UCSD-AML1 (cell line): Measurements from ENCODE around the gene WHRN.

Experiments
- DNase-seq: peaks from one replicate; lab custom pipeline; 2025; ENCODE audit not compliant: unreplicated experiment; lab: John Stamatoyannopoulos, UW

Gene WHRN

DNA sequence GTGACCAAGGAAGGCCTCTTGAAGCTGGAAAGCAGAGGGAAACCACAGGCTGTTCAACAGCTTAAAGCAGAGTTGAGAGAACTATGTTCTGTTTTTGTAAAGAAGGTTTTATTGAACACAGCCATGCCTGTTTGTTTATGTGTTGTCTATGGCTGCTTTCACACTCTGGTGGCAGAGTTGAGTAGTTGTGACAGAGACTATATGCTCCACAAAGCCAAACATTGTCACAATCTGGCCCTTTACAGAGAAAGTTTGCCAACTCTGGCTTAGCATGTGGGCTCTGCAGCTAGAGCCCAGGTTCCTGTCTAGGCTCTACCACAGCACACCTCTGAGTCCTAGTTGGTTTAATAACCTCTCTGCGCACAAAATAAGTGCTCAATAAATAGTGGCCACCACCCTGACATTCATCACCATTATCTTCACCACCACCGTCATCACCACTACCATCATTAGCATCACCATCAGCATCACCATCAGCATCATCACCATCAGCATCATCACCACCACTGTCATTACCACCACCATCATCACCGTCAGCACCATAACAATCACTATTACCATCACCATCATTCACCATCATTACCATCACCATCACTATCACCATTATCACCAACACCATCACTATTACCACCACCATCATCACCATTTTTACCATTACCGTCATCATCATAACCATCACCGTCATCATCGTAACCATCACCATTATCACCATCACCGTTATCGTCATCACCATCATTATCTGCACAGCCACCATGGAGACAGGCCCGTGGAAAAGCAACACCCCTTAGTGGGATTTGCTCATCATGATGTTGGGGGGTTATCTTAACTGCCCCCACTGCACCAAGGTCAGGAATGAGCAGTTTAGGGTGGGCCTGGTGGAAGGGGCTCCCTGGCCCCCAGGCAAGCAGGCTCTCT is 135.8 kb downstream of the WHRN start:
- DNase-seq: no peak

- no peak for DNase-seq
Measured at GRCh38 chr9:114367772-114368569, 137.3 kb downstream of the WHRN start.

DNA sequence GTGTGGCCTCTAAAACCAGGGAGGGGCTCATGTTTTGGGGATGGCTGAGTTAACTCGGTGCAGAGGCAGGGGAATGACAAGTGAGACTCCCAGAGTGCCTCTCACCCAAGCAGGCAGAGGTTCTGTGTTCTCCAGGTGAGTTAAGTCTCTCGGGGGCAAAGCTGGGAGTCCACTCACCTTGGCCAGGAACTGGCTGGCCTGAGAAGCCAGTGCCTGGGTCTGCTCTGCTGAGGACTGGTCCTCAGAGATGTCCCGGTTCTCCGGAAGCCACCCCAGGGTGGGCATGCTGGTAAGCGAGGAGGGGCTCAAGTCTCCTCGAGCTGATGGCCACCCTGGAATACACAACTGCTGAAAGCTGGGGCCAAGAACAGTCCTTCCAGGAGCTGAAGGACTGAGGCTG is 137.9 kb downstream of the WHRN start:
- DNase-seq: no peak

DNA sequence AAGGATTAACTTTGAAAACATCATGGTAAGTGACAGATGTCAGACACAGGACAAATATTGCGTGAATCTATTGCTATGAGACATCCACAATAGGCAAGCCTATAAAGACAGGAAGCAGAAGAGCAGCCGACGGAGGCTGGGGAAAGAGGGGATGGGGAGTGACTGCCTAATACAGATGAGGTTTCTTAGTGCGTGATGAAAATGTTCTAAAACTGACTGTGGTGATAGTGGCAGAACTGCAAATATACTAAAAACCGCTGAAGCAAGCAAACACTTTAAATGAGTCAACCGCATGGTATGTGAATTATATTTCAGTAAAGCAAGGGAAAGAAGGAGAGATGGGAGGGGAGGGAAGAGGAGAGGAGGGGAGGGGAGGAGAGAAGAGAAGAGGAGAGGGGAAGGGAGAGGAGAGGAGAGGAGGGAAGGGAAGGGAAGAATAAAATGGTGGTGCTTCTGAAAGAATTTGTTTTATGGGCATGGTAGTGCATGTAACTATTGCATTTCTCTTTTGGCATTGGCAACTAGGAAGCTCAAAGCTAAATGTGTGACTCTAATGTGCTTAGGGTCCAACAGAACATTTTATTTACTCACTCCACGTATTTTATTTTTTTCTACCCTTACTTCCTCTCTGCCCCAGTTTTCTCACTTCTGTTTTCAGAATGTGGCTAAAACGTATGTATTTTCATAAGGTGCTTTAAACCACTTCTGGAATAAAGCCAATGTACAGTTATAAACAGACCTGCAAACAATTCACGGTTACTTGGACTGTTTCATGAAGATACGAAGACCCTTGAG is 138.7 kb downstream of the WHRN start:
- DNase-seq: no peak

DNA sequence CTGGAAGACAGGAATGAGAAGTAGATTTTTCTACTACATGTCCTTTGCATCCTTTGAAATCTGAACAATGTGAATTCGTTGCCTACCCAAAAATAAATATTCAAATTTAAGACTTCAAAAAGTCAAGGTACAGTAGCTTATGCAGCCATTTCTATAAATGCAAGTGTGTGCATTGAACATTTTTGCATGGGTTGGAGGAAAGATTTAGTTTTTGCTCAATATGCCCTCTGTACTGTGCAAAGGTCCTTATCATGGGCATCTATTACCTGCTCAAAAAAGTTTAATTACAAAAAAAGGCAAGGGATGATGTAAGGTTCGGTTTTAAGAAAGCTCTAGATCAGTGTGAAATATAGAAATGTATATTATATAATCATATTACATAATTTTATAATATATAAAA is 140.1 kb downstream of the WHRN start:
- no peak for DNase-seq

DNA sequence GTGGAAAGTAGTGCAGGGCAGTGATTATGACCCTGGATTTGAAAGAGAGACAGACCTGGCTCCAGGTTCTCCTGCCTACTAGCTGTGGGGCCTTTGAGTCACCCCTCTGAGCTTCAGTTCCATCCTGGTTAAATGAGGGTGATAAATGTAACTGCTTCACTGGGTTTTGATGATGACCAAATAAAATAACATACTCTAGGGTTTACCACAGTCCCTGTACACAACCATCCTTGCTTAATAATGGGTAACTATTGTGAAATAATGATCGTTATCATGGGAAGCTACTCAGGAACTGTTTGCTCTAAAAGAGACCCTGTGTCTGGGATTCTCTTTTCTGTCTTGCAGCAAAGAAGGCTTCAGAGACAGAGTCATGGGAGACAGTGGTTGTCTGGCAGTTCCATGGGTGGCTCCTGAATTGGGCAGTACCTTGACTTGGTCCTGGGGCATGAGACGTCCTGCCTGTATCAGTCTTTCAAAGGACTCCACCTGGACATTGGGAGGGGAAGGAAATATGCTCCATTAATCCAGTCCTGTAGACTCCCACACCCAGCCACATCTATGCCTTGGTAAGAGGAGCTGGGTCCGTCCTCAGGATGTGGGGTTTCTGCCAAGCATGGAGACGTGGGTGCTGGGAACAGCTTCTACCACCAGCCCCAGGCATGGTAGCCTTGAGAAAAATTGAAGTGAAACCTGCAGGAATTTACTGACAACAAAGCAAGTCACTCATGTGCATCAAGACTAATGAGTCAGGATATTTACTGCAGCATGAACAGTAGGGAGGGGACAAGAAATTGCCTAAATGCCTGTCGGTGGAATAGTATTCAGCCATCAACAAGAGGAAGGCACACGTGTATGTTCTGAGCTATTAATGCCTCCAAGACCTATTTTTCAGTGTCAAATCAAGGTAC is 140.9 kb downstream of the WHRN start:
- DNase-seq: no peak

- DNase-seq: no peak
Measured at GRCh38 chr9:114363424-114363823, 141.8 kb downstream of the WHRN start.

DNA sequence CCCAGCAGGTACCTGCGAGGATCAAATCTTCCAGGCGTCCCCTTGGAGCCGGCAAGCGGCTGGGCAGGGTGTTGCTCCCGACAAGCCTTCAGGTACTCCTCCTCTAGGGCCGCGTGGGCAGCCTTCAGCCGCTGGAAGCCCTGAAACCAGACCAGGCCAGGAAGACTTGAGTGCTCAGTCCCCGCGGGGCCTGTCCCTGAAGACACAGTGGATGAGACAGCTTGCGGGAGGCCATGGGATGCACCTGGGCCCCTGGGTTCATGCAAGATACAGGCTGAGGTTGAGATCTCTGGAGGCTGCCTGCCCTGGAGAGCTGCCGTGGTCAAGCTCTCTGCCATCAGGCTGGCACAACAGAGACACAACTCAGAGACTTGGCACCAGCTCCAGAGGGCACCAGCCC is 142.9 kb downstream of the WHRN start:
- no peak for DNase-seq

DNA sequence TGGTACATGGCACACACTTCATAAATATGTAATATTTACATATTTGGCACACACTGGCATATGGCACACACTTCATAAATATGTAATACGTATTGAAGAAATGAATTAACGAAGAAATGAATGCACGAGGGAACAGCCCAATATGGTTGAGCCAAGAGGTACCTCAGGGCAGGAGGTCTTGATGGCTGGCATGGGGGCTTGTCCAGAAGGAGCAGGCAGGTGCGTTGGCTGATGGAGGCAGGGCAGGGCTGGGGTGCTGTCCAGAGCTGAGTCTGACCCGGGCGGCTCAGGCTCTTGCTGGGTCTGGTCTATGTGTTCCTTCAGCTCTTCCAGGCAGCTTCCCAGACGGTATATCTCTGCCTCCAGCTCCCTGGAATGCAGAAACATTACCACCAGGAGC is 143.7 kb downstream of the WHRN start:
- DNase-seq: no peak

DNA sequence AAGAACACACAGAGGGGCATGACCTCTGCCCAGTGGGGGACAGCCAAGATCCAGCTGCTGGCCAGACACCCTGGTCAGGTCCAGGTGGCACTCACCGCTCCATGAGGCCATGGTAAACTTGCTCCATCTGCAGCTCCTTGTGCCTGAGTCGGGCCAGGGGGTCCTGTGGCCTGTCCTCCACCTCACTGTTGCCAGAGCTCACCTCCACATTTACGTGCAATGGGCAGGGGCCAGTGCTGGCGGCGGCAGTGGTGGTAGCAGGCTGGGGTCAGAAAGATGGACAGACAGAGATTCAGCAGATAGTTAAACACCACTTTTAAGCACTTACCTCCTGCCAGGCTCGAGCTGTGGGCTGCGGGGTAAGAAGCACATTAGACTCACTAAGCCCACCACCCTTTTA is 145.5 kb downstream of the WHRN start:
- no peak for DNase-seq

DNA sequence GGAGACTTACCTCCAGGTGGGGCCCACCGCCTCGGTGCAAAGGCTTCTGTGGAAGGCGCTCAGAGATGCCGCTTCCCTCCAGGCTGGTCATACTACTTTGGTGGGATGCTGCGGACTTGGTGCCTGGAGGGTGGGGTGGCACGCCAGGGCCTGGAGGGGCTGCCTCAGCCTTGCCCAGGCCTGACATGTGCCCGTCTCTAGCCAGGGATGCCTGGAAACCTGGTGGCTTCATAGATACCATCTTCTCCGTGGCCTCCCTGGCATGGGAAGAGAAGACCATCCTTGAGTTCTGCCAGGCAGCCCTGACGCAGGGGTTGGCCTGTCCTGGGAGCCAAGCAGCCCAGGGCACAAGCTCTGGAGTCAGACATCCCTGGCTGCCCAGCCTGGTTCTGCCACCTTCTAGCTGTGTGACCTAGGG is 147.4 kb downstream of the WHRN start:
- DNase-seq: no peak

- DNase-seq: no peak
Measured at GRCh38 chr9:114357360-114357759, 147.9 kb downstream of the WHRN start.

- no peak for DNase-seq
Measured at GRCh38 chr9:114356792-114357191, 148.5 kb downstream of the WHRN start.

- no peak for DNase-seq
Measured at GRCh38 chr9:114355821-114356220, 149.5 kb downstream of the WHRN start.
